HepG2 (cell line): ENCODE measurements around the gene TXNRD2. TPM values are rescaled to one million over a fixed set of nuclear protein-coding genes. Genes with fewer than 3 reads are reported as not detected.

Source experiments
- GFI1 ChIP-seq: sonication (generic); formaldehyde crosslinking; IDR thresholded peaks from 2 replicates; pipeline ENCODE4 v1.5.0; 2020; ENCODE audit warnings: missing genetic modification reagents, mild to moderate bottlenecking, borderline replicate concordance
- KLF13 ChIP-seq: sonication (generic); formaldehyde crosslinking; IDR thresholded peaks from 2 replicates; pipeline ENCODE4 v1.4.0; 2020; ENCODE audit warnings: mild to moderate bottlenecking, missing genetic modification reagents
- RAD21 ChIP-seq: fragments of 450-650 bp; formaldehyde crosslinking; IDR thresholded peaks from 2 replicates; pipeline ENCODE4 v1.5.0; 2020; ENCODE audit warnings: mild to moderate bottlenecking
- ZNF30 ChIP-seq: sonication (generic); formaldehyde crosslinking; IDR thresholded peaks from 2 replicates; pipeline ENCODE4 v1.5.0; 2020; ENCODE audit warnings: mild to moderate bottlenecking, missing genetic modification reagents
- ZNF577 ChIP-seq: sonication (generic); formaldehyde crosslinking; IDR thresholded peaks from 2 replicates; pipeline ENCODE4 v1.4.0; 2020; ENCODE audit warnings: mild to moderate bottlenecking, low read depth, missing genetic modification reagents, borderline replicate concordance
- polyA plus RNA-seq, 8 experiments: library from polyadenylated mRNA; depleted of rRNA in 3 of 8; stranded (reverse) in 7 of 8; unstranded in 1 of 8; fragments of >200 nt; fragmentation: Illumina TruSeq in 4 of 8; extraction: Trizol in 4 of 8; gene quantifications; 2 replicates each; pipeline versions ENCODE4 v1.2.1 to v1.2.3, GENCODE V29; 2011 to 2016; ENCODE audit warnings: low read depth in 4 of 8, missing spikeins in 1 of 8, mixed read lengths in 1 of 8; ENCODE audit not compliant: insufficient read depth in 1 of 8
- total RNA-seq, 5 experiments: library from RNA; depleted of rRNA; stranded (reverse); fragments of >200 nt; fragmentation: Illumina TruSeq; extraction: Trizol; gene quantifications; 2 replicates each; pipeline ENCODE4 v1.2.3, GENCODE V29; 2016; ENCODE audit warnings: low read depth in 1 of 5
- TF ChIP-seq, protein P1 (sequence below): sonication (generic); formaldehyde crosslinking; IDR thresholded peaks from 2 replicates; pipeline ENCODE4 v1.4.0; 2020; ENCODE audit warnings: missing genetic modification reagents
- TF ChIP-seq, protein P2 (sequence below): IDR thresholded peaks from 2 replicates; pipeline ENCODE4 v1.6.1; 2016
- TF ChIP-seq, protein P3 (sequence below): sonication (generic); formaldehyde crosslinking; IDR thresholded peaks from 2 replicates; pipeline ENCODE4 v1.9.0; 2022; ENCODE audit warnings: low read depth, missing genetic modification reagents
- TF ChIP-seq, protein P4 (sequence below): sonication (generic); formaldehyde crosslinking; IDR thresholded peaks from one replicate; pipeline ENCODE4 v1.5.1; 2020; ENCODE audit warnings: mild to moderate bottlenecking, missing genetic modification reagents; ENCODE audit errors: not compliant biosample characterization

Gene TXNRD2
- total and polyA plus RNA-seq, 2 of the 13 experiments (the other 11 are each of a cell fraction or from before 2014, with no cell fraction given), result 17.5 to 18.6 TPM

- TF ChIP-seq, protein P1, sequence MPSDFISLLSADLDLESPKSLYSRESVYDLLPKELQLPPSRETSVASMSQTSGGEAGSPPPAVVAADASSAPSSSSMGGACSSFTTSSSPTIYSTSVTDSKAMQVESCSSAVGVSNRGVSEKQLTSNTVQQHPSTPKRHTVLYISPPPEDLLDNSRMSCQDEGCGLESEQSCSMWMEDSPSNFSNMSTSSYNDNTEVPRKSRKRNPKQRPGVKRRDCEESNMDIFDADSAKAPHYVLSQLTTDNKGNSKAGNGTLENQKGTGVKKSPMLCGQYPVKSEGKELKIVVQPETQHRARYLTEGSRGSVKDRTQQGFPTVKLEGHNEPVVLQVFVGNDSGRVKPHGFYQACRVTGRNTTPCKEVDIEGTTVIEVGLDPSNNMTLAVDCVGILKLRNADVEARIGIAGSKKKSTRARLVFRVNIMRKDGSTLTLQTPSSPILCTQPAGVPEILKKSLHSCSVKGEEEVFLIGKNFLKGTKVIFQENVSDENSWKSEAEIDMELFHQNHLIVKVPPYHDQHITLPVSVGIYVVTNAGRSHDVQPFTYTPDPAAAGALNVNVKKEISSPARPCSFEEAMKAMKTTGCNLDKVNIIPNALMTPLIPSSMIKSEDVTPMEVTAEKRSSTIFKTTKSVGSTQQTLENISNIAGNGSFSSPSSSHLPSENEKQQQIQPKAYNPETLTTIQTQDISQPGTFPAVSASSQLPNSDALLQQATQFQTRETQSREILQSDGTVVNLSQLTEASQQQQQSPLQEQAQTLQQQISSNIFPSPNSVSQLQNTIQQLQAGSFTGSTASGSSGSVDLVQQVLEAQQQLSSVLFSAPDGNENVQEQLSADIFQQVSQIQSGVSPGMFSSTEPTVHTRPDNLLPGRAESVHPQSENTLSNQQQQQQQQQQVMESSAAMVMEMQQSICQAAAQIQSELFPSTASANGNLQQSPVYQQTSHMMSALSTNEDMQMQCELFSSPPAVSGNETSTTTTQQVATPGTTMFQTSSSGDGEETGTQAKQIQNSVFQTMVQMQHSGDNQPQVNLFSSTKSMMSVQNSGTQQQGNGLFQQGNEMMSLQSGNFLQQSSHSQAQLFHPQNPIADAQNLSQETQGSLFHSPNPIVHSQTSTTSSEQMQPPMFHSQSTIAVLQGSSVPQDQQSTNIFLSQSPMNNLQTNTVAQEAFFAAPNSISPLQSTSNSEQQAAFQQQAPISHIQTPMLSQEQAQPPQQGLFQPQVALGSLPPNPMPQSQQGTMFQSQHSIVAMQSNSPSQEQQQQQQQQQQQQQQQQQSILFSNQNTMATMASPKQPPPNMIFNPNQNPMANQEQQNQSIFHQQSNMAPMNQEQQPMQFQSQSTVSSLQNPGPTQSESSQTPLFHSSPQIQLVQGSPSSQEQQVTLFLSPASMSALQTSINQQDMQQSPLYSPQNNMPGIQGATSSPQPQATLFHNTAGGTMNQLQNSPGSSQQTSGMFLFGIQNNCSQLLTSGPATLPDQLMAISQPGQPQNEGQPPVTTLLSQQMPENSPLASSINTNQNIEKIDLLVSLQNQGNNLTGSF (CRISPR knock-in tag), result 0 out of 2 replicates have a peak, but pooled peaks have one; percentile 65
- TF ChIP-seq RAD21 (CRISPR knock-in tag) (0 out of 2 replicates have a peak, but pooled peaks have one; percentile 8), ZNF577 (no peak), ZNF30 (CRISPR knock-in tag) (no peak), KLF13 (no peak), GFI1 (CRISPR knock-in tag) (peak; percentile 58; the same call in 1 of the 2 replicates)
- TF ChIP-seq, protein P2, sequence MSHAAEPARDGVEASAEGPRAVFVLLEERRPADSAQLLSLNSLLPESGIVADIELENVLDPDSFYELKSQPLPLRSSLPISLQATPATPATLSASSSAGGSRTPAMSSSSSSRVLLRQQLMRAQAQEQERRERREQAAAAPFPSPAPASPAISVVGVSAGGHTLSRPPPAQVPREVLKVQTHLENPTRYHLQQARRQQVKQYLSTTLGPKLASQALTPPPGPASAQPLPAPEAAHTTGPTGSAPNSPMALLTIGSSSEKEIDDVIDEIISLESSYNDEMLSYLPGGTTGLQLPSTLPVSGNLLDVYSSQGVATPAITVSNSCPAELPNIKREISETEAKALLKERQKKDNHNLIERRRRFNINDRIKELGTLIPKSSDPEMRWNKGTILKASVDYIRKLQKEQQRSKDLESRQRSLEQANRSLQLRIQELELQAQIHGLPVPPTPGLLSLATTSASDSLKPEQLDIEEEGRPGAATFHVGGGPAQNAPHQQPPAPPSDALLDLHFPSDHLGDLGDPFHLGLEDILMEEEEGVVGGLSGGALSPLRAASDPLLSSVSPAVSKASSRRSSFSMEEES, result no peak
- TF ChIP-seq, protein P3, sequence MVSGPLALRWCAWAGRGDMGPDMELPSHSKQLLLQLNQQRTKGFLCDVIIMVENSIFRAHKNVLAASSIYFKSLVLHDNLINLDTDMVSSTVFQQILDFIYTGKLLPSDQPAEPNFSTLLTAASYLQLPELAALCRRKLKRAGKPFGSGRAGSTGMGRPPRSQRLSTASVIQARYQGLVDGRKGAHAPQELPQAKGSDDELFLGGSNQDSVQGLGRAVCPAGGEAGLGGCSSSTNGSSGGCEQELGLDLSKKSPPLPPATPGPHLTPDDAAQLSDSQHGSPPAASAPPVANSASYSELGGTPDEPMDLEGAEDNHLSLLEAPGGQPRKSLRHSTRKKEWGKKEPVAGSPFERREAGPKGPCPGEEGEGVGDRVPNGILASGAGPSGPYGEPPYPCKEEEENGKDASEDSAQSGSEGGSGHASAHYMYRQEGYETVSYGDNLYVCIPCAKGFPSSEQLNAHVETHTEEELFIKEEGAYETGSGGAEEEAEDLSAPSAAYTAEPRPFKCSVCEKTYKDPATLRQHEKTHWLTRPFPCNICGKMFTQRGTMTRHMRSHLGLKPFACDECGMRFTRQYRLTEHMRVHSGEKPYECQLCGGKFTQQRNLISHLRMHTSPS, result 0 out of 2 replicates have a peak, but pooled peaks have one; percentile 46
- TF ChIP-seq, protein P4, sequence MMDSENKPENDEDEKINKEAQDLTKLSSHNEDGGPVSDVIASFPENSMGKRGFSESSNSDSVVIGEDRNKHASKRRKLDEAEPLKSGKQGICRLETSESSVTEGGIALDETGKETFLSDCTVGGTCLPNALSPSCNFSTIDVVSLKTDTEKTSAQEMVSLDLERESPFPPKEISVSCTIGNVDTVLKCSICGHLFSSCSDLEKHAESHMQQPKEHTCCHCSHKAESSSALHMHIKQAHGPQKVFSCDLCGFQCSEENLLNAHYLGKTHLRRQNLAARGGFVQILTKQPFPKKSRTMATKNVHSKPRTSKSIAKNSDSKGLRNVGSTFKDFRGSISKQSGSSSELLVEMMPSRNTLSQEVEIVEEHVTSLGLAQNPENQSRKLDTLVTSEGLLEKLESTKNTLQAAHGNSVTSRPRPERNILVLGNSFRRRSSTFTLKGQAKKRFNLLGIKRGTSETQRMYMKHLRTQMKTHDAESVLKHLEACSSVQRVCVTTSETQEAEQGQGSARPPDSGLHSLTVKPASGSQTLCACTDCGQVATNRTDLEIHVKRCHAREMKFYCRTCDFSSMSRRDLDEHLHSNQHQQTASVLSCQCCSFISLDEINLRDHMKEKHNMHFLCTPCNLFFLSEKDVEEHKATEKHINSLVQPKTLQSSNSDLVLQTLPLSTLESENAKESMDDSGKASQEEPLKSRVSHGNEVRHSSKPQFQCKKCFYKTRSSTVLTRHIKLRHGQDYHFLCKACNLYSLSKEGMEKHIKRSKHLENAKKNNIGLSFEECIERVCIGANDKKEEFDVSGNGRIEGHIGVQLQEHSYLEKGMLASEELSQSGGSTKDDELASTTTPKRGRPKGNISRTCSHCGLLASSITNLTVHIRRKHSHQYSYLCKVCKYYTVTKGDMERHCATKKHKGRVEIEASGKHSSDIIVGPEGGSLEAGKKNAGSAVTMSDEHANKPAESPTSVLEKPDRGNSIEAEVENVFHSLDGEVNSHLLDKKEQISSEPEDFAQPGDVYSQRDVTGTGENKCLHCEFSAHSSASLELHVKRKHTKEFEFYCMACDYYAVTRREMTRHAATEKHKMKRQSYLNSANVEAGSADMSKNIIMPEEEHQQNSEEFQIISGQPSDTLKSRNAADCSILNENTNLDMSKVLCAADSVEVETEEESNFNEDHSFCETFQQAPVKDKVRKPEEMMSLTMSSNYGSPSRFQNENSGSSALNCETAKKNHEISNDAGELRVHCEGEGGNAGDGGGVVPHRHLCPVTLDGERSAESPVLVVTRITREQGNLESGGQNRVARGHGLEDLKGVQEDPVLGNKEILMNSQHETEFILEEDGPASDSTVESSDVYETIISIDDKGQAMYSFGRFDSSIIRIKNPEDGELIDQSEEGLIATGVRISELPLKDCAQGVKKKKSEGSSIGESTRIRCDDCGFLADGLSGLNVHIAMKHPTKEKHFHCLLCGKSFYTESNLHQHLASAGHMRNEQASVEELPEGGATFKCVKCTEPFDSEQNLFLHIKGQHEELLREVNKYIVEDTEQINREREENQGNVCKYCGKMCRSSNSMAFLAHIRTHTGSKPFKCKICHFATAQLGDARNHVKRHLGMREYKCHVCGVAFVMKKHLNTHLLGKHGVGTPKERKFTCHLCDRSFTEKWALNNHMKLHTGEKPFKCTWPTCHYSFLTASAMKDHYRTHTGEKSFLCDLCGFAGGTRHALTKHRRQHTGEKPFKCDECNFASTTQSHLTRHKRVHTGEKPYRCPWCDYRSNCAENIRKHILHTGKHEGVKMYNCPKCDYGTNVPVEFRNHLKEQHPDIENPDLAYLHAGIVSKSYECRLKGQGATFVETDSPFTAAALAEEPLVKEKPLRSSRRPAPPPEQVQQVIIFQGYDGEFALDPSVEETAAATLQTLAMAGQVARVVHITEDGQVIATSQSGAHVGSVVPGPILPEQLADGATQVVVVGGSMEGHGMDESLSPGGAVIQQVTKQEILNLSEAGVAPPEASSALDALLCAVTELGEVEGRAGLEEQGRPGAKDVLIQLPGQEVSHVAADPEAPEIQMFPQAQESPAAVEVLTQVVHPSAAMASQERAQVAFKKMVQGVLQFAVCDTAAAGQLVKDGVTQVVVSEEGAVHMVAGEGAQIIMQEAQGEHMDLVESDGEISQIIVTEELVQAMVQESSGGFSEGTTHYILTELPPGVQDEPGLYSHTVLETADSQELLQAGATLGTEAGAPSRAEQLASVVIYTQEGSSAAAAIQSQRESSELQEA (CRISPR knock-in tag), result no peak
Measured at GRCh38 chr22:19942157-19943081, 801 bp upstream of the TXNRD2 start (continued).
